ENCODE data around the gene SRGAP2B.
"Not testable (repeated sequence)": the region's sequence is repeated elsewhere in the genome, so short reads cannot be mapped to it uniquely, and the experiment has no call there.

DNA sequence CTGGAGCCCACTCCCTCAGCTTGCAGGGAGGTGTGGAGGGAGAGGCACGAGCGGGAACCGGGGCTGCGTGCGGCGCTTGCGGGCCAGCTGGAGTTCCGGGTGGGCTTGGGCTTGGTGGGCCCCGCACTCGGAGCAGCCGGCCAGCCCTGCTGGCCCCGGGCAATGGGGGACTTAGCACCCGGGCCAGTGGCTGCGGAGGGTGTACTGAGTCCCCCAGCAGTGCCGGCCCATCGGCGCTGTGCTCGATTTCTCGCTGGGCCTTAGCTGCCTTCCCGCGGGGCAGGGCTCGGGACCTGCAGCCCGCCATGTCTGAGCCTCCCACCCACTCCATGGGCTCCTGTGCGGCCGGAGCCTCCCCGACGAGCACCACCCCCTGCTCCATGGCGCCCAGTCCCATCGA lies 104.5 kb downstream of the SRGAP2B start:
- TF ChIP-seq CTCF (IDR thresholded peaks at IDR 0.05; ENCODE audit: borderline replicate concordance, extremely low read depth, low read length, poor library complexity, severe bottlenecking); EZH2 (IDR thresholded peaks at IDR 0.05; ENCODE audit: borderline replicate concordance, low read depth, low read length, severe bottlenecking): not testable (repeated sequence)
